ENCODE data around the gene CHDH.

CHDH gene

GRCh38 chr3:53780171-53780570, 66.0 kb downstream of the CHDH start:
- H3K4me3 ChIP-seq (ENCODE audit: low read depth, low read length) = no peak overlapping the region
- TF ChIP-seq CTCF (IDR thresholded peaks at IDR 0.05; ENCODE audit: insufficient read depth, low read depth, low read length, missing control alignments) = no peak
- DNase-seq (ENCODE audit: low read depth) = no peak

GRCh38 chr3:53778153-53778552, 68.1 kb downstream of the CHDH start:
- TF ChIP-seq CTCF (IDR thresholded peaks at IDR 0.05; ENCODE audit: insufficient read depth, low read depth, low read length, missing control alignments) = no peak
- no peak overlapping the region for H3K4me3 ChIP-seq (ENCODE audit: low read depth, low read length)
- no peak for DNase-seq (ENCODE audit: low read depth)

- TF ChIP-seq CTCF (IDR thresholded peaks at IDR 0.05; ENCODE audit: insufficient read depth, low read depth, low read length, missing control alignments) = no peak
- H3K4me3 ChIP-seq (ENCODE audit: low read depth, low read length) = no peak overlapping the region
- no peak for DNase-seq (ENCODE audit: low read depth)
Measured at GRCh38 chr3:53777468-53777867, 68.8 kb downstream of the CHDH start.

GRCh38 chr3:53776494-53777101, 69.6 kb downstream of the CHDH start:
- H3K4me3 ChIP-seq (ENCODE audit: low read depth, low read length) = no peak overlapping the region
- no peak for DNase-seq (ENCODE audit: low read depth)
- TF ChIP-seq CTCF (IDR thresholded peaks at IDR 0.05; ENCODE audit: insufficient read depth, low read depth, low read length, missing control alignments) = no peak

- DNase-seq (ENCODE audit: low read depth) = no peak
- no peak for TF ChIP-seq CTCF (IDR thresholded peaks at IDR 0.05; ENCODE audit: insufficient read depth, low read depth, low read length, missing control alignments)
- H3K4me3 ChIP-seq (ENCODE audit: low read depth, low read length) = no peak overlapping the region
Measured at GRCh38 chr3:53775834-53776251, 70.4 kb downstream of the CHDH start.

GRCh38 chr3:53775018-53775417, 71.2 kb downstream of the CHDH start:
- no peak overlapping the region for H3K4me3 ChIP-seq (ENCODE audit: low read depth, low read length)
- DNase-seq (ENCODE audit: low read depth) = peak; percentile 24
- TF ChIP-seq CTCF (IDR thresholded peaks at IDR 0.05; ENCODE audit: insufficient read depth, low read depth, low read length, missing control alignments) = no peak

GRCh38 chr3:53774414-53774813, 71.8 kb downstream of the CHDH start:
- no peak for TF ChIP-seq CTCF (IDR thresholded peaks at IDR 0.05; ENCODE audit: insufficient read depth, low read depth, low read length, missing control alignments)
- H3K4me3 ChIP-seq (ENCODE audit: low read depth, low read length) = no peak overlapping the region
- DNase-seq (ENCODE audit: low read depth) = no peak

All from GM12865 (cell line).